ENCODE data around the gene TMEM231.
"Not testable (repeated sequence)": the region's sequence is repeated elsewhere in the genome, so short reads cannot be mapped to it uniquely, and the experiment has no call there.

TMEM231 gene

GRCh38 chr16:75552951-75553350 lies 3.1 kb downstream of the TMEM231 start:
- Histone ChIP-seq H3K36me3 (ENCODE audit: control insufficient read depth, insufficient read depth, low read length) (no peaks in the 10 kb centered on the region), H3K27me3 (replicated peaks; ENCODE audit: control insufficient read depth, insufficient read depth, low read length) (no peaks in the 10 kb centered on the region), H3K4me3 (replicated peaks; ENCODE audit: low read depth, low read length) (no peak overlapping the region)
- TF ChIP-seq, protein P1, sequence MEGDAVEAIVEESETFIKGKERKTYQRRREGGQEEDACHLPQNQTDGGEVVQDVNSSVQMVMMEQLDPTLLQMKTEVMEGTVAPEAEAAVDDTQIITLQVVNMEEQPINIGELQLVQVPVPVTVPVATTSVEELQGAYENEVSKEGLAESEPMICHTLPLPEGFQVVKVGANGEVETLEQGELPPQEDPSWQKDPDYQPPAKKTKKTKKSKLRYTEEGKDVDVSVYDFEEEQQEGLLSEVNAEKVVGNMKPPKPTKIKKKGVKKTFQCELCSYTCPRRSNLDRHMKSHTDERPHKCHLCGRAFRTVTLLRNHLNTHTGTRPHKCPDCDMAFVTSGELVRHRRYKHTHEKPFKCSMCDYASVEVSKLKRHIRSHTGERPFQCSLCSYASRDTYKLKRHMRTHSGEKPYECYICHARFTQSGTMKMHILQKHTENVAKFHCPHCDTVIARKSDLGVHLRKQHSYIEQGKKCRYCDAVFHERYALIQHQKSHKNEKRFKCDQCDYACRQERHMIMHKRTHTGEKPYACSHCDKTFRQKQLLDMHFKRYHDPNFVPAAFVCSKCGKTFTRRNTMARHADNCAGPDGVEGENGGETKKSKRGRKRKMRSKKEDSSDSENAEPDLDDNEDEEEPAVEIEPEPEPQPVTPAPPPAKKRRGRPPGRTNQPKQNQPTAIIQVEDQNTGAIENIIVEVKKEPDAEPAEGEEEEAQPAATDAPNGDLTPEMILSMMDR (IDR thresholded peaks at IDR 0.05; ENCODE audit: insufficient read depth, low read length, poor library complexity, severe bottlenecking), result no peak
- no peak for DNase-seq (ENCODE audit: extremely low read depth, insufficient read length)

DNA sequence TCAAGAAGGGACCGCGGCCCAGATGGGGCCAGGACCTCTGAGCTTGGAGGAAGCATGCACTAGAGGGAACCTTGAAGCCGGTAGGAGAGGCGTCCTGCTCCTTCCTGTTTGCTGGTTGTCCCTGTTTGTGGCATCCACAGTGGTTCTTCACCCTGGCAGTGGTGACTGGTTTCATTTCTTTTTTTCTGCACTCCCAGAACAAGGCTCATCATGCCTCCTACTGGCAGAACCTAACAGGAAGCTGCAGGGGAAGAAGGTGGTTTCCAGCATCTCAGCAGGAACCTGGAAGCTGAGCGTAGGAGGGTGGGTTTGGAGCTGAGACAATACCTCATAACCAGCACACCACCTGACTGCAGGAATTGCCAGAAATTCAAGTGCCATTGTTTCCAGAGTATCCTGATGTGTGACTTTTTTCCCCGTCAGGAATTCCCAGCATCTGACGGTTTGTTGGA lies 5.8 kb downstream of the TMEM231 start:
- Histone ChIP-seq H3K27me3 (replicated peaks; ENCODE audit: control insufficient read depth, insufficient read depth, low read length) (no peaks in the 10 kb centered on the region), H3K36me3 (ENCODE audit: control insufficient read depth, insufficient read depth, low read length) (no peaks in the 10 kb centered on the region), H3K4me3 (replicated peaks; ENCODE audit: low read depth, low read length) (no peak overlapping the region)
- DNase-seq (ENCODE audit: extremely low read depth, insufficient read length), result peak; percentile 40
- TF ChIP-seq, protein P1 (IDR thresholded peaks at IDR 0.05; ENCODE audit: insufficient read depth, low read length, poor library complexity, severe bottlenecking), result peak; percentile 72

GRCh38 chr16:75548456-75548855 lies 7.6 kb downstream of the TMEM231 start:
- not testable (repeated sequence) for H3K4me3 ChIP-seq (replicated peaks; ENCODE audit: low read depth, low read length); DNase-seq (ENCODE audit: extremely low read depth, insufficient read length); H3K27me3 ChIP-seq (replicated peaks; ENCODE audit: control insufficient read depth, insufficient read depth, low read length); H3K36me3 ChIP-seq (ENCODE audit: control insufficient read depth, insufficient read depth, low read length)

DNA sequence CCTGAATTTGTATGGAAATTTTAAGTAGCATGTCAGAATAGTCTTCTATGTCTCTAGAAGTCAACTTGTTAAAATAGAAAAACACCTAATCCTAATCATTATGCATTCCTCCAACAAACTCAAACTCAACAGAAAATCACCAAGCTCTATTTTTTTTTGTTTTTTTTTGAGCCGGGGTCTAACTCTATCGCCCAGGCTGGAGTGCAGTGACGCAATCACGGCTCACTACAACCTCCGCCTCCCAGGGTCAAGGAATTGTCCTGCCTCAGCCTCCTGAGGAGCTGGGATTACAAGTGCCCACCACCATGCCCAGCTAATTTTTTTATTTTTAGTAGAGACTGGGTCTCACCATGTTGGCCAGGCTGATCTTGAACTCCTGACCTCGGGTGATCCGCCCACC lies 9.8 kb downstream of the TMEM231 start:
- Histone ChIP-seq H3K27me3 (replicated peaks; ENCODE audit: control insufficient read depth, insufficient read depth, low read length) (no peaks in the 10 kb centered on the region), H3K36me3 (ENCODE audit: control insufficient read depth, insufficient read depth, low read length) (no peaks in the 10 kb centered on the region), H3K4me3 (replicated peaks; ENCODE audit: low read depth, low read length) (no peak overlapping the region)
- no peak for DNase-seq (ENCODE audit: extremely low read depth, insufficient read length)
- TF ChIP-seq, protein P1 (IDR thresholded peaks at IDR 0.05; ENCODE audit: insufficient read depth, low read length, poor library complexity, severe bottlenecking), result no peak

GRCh38 chr16:75545879-75546278 lies 10.2 kb downstream of the TMEM231 start:
- H3K4me3 ChIP-seq (replicated peaks; ENCODE audit: low read depth, low read length); H3K27me3 ChIP-seq (replicated peaks; ENCODE audit: control insufficient read depth, insufficient read depth, low read length); DNase-seq (ENCODE audit: extremely low read depth, insufficient read length); H3K36me3 ChIP-seq (ENCODE audit: control insufficient read depth, insufficient read depth, low read length): not testable (repeated sequence)

GRCh38 chr16:75542462-75542861 lies 13.6 kb downstream of the TMEM231 start:
- H3K36me3 ChIP-seq (ENCODE audit: control insufficient read depth, insufficient read depth, low read length); DNase-seq (ENCODE audit: extremely low read depth, insufficient read length); H3K27me3 ChIP-seq (replicated peaks; ENCODE audit: control insufficient read depth, insufficient read depth, low read length); H3K4me3 ChIP-seq (replicated peaks; ENCODE audit: low read depth, low read length): not testable (repeated sequence)

- no peak overlapping the region for H3K4me3 ChIP-seq (replicated peaks; ENCODE audit: low read depth, low read length)
- H3K27me3 ChIP-seq (replicated peaks; ENCODE audit: control insufficient read depth, insufficient read depth, low read length), result no peaks in the 10 kb centered on the region
- no peaks in the 10 kb centered on the region for H3K36me3 ChIP-seq (ENCODE audit: control insufficient read depth, insufficient read depth, low read length)
- no peak for DNase-seq (ENCODE audit: extremely low read depth, insufficient read length)
- TF ChIP-seq, protein P1 (IDR thresholded peaks at IDR 0.05; ENCODE audit: insufficient read depth, low read length, poor library complexity, severe bottlenecking), result no peak
Measured at GRCh38 chr16:75541236-75541635, 14.8 kb downstream of the TMEM231 start.

- not testable (repeated sequence) for H3K36me3 ChIP-seq (ENCODE audit: control insufficient read depth, insufficient read depth, low read length); H3K4me3 ChIP-seq (replicated peaks; ENCODE audit: low read depth, low read length); H3K27me3 ChIP-seq (replicated peaks; ENCODE audit: control insufficient read depth, insufficient read depth, low read length); DNase-seq (ENCODE audit: extremely low read depth, insufficient read length)
Measured at GRCh38 chr16:75538882-75539565, 17.0 kb downstream of the TMEM231 start.
